ENCODE results near the gene CEP95.

CEP95 gene

DNA sequence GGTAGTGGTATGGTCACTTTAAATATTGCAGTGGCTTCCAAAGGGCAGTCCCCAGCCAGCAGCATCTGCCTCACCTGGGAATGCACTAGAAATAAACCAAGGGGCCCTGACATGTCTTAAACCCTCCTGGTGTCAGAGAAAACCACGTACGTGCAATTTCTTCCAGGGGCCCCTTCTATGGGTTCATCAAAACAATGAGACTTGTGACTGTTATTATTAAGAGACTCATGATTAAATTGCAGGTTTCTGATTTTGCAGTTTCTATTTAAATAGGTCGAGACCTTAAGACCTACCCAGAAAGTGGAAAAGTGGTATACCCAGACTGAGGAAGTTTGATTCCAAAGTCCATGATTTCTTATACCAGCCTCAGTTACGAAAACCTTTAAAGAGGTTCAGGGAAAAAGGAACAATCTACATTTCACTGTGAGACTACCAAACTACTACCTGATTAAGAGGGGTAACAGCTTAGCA, 9.2 kb upstream of the CEP95 start:
- Histone ChIP-seq H3K14ac (ENCODE audit: low read length in 2 of 2) (no peak overlapping the region), H3K9me3 (ENCODE audit: control insufficient read depth, low read length) (no peaks in the 10 kb centered on the region), H3K4me1 (ENCODE audit: control insufficient read depth, insufficient read depth, low read depth, low read length) (peaks cover 6% of the 10 kb centered on the region), H3K4me2 (ENCODE audit: low read length, poor library complexity, severe bottlenecking) (peak overlapping the region; percentile 99), H2AK5ac (ENCODE audit: low read length, severe bottlenecking) (no peak overlapping the region), H3K27me3 (ENCODE audit: control insufficient read depth in 1 of 2, insufficient read depth in 1 of 2, low read length in 2 of 2) (no peaks in the 10 kb centered on the region), H2AFZ (ENCODE audit: low read depth, low read length) (no peak overlapping the region), H2BK15ac (ENCODE audit: low read depth, poor library complexity, severe bottlenecking) (no peak overlapping the region), H3K4me3 (ENCODE audit: insufficient read depth in 1 of 2, low read depth in 1 of 2, low read length in 2 of 2) (peak overlapping the region in 1 of 2 experiments; percentile 87), H2BK5ac (ENCODE audit: low read depth, low read length, poor library complexity, severe bottlenecking) (no peak overlapping the region), H3K23ac (ENCODE audit: low read length in 2 of 2) (no peak overlapping the region), H4K91ac (ENCODE audit: low read length) (no peak overlapping the region), H3K79me1 (replicated peaks; ENCODE audit: low read length, poor library complexity, severe bottlenecking) (peaks cover 9% of the 10 kb centered on the region), H3K27ac (ENCODE audit: low read length, poor library complexity, severe bottlenecking) (peak overlapping the region; percentile 95), H2BK120ac (ENCODE audit: low read depth, low read length) (no peak overlapping the region), H3K36me3 (ENCODE audit: control insufficient read depth in 1 of 2, insufficient read depth in 2 of 2, low read depth in 1 of 2, low read length in 2 of 2) (peaks cover 13 to 57% of the 10 kb centered on the region in 2 experiments), H3K4ac (ENCODE audit: low read depth in 1 of 2, low read length in 2 of 2) (peak overlapping the region in 1 of 2 experiments; percentile 13), H3K9ac (ENCODE audit: low read length) (peak overlapping the region; percentile 100), H3K18ac (ENCODE audit: low read depth in 1 of 2, low read length in 2 of 2) (peak overlapping the region in 1 of 2 experiments; percentile 19), H4K8ac (ENCODE audit: low read length) (no peak overlapping the region), H2BK12ac (ENCODE audit: low read length in 2 of 2) (no peak overlapping the region)
- 54% methylated on average over 4 of the region's 4 CpGs for WGBS
- no peak for DNase-seq

DNA sequence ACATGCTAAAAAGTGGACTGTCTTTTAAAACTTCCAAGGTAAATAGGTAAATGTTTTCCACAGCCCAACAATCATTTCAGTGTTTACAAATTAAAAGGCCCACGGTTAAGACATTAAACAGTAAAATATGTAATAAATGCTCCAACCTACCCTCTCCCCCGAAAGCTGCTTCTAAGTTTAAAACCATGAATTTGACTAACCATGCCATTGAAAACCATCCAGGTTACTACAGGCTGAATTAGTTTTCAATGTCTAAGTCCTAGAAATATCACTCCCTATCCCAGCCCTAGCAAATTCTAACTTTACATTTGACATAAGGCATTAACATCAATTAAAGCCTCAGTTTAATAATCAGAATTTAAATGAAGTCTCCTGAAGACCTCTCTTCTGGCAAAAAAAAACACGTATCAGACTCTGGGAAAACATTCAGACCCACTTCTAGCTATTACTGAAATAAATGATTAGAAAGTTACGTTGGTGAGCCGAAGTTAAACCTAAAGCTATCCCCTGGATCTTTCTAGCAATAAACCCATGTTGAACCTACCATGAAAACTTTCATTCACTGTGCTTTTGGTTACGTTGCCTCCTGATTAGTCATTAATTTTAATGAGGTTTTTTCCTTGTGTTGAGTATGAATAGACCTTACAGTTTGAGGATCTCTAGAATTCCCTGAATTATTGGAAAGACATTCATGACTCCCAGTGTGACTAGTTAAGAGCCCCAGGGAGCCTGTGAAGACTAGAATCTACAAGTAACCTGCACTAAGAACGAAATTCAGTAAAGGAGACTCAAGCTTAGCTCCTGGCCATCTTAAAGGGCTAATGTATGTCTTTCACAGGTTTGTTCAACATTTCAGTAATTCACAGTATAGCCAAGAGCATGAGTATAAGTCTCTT, 8.2 kb upstream of the CEP95 start:
- no peak overlapping the region for H4K8ac ChIP-seq (ENCODE audit: low read length)
- peaks cover 12 to 60% of the 10 kb centered on the region in 2 experiments for H3K36me3 ChIP-seq (ENCODE audit: control insufficient read depth in 1 of 2, insufficient read depth in 2 of 2, low read depth in 1 of 2, low read length in 2 of 2)
- H2AFZ ChIP-seq (ENCODE audit: low read depth, low read length) = no peak overlapping the region
- peak overlapping the region; percentile 36 for H3K27ac ChIP-seq (ENCODE audit: low read length, poor library complexity, severe bottlenecking)
- no peak overlapping the region for H4K91ac ChIP-seq (ENCODE audit: low read length)
- no peak overlapping the region for H3K4ac ChIP-seq (ENCODE audit: low read depth in 1 of 2, low read length in 2 of 2)
- no peak overlapping the region for H3K4me3 ChIP-seq (ENCODE audit: insufficient read depth in 1 of 2, low read depth in 1 of 2, low read length in 2 of 2)
- no peak overlapping the region for H2BK15ac ChIP-seq (ENCODE audit: low read depth, poor library complexity, severe bottlenecking)
- H2BK5ac ChIP-seq (ENCODE audit: low read depth, low read length, poor library complexity, severe bottlenecking) = no peak overlapping the region
- H3K14ac ChIP-seq (ENCODE audit: low read length in 2 of 2) = no peak overlapping the region
- peaks cover 6% of the 10 kb centered on the region for H3K79me1 ChIP-seq (replicated peaks; ENCODE audit: low read length, poor library complexity, severe bottlenecking)
- H3K18ac ChIP-seq (ENCODE audit: low read depth in 1 of 2, low read length in 2 of 2) = no peak overlapping the region
- H3K4me2 ChIP-seq (ENCODE audit: low read length, poor library complexity, severe bottlenecking) = no peak overlapping the region
- H3K23ac ChIP-seq (ENCODE audit: low read length in 2 of 2) = no peak overlapping the region
- H3K4me1 ChIP-seq (ENCODE audit: control insufficient read depth, insufficient read depth, low read depth, low read length) = peaks cover 7% of the 10 kb centered on the region
- no peaks in the 10 kb centered on the region for H3K27me3 ChIP-seq (ENCODE audit: control insufficient read depth in 1 of 2, insufficient read depth in 1 of 2, low read length in 2 of 2)
- DNase-seq = peak; percentile 44
- no peak overlapping the region for H2BK12ac ChIP-seq (ENCODE audit: low read length in 2 of 2)
- no peaks in the 10 kb centered on the region for H3K9me3 ChIP-seq (ENCODE audit: control insufficient read depth, low read length)
- no peak overlapping the region for H2BK120ac ChIP-seq (ENCODE audit: low read depth, low read length)
- peak overlapping the region; percentile 100 for H3K9ac ChIP-seq (ENCODE audit: low read length)
- 89% methylated on average over 7 of the region's 7 CpGs for WGBS
- no peak overlapping the region for H2AK5ac ChIP-seq (ENCODE audit: low read length, severe bottlenecking)

DNA sequence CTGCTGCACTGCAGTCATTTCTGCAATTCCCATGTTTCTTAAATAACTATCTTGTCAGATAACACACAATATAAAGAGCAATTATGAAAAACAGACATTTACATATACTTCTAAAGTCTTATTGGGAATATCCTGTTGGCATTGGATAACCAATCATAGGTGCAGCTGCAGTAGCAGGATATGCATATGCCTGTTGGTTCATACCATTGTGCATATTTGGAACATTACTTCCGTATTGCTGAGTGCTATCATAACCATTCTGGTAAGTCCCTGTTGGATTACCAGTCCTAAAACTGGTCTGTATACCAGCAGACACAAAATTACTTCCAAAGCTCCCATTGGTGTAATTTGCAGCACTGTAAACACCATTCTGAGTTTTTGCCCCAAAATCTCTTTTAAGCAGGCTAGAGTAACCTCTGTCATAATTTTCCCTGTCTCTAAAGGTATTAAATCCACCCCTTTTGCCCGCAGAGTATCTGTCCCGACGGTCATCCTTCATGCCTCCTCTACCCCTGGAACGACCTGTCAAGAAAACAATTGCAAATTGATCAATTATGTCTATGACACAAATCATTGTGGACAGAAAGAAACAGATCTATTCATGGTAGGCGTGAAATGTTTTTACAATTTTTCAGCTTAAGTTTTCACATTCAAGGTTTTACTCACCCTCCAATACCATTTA, 6.8 kb upstream of the CEP95 start:
- H2BK120ac ChIP-seq (ENCODE audit: low read depth, low read length) = no peak overlapping the region
- H3K4ac ChIP-seq (ENCODE audit: low read depth in 1 of 2, low read length in 2 of 2) = no peak overlapping the region
- no peak overlapping the region for H3K4me2 ChIP-seq (ENCODE audit: low read length, poor library complexity, severe bottlenecking)
- peaks cover 12 to 74% of the 10 kb centered on the region in 2 experiments for H3K36me3 ChIP-seq (ENCODE audit: control insufficient read depth in 1 of 2, insufficient read depth in 2 of 2, low read depth in 1 of 2, low read length in 2 of 2)
- no peak overlapping the region for H2AFZ ChIP-seq (ENCODE audit: low read depth, low read length)
- WGBS = 90% methylated on average over 6 of the region's 6 CpGs
- H4K91ac ChIP-seq (ENCODE audit: low read length) = no peak overlapping the region
- H3K27me3 ChIP-seq (ENCODE audit: control insufficient read depth in 1 of 2, insufficient read depth in 1 of 2, low read length in 2 of 2) = no peaks in the 10 kb centered on the region
- H3K9ac ChIP-seq (ENCODE audit: low read length) = peak overlapping the region; percentile 100
- H4K8ac ChIP-seq (ENCODE audit: low read length) = no peak overlapping the region
- H3K27ac ChIP-seq (ENCODE audit: low read length, poor library complexity, severe bottlenecking) = peak overlapping the region; percentile 38
- H2AK5ac ChIP-seq (ENCODE audit: low read length, severe bottlenecking) = no peak overlapping the region
- H3K14ac ChIP-seq (ENCODE audit: low read length in 2 of 2) = no peak overlapping the region
- DNase-seq = peak; percentile 36
- no peak overlapping the region for H3K18ac ChIP-seq (ENCODE audit: low read depth in 1 of 2, low read length in 2 of 2)
- peak overlapping the region in 1 of 2 experiments; percentile 25 for H3K4me3 ChIP-seq (ENCODE audit: insufficient read depth in 1 of 2, low read depth in 1 of 2, low read length in 2 of 2)
- H3K4me1 ChIP-seq (ENCODE audit: control insufficient read depth, insufficient read depth, low read depth, low read length) = peaks cover 7% of the 10 kb centered on the region
- peaks cover 4% of the 10 kb centered on the region for H3K79me1 ChIP-seq (replicated peaks; ENCODE audit: low read length, poor library complexity, severe bottlenecking)
- no peak overlapping the region for H2BK5ac ChIP-seq (ENCODE audit: low read depth, low read length, poor library complexity, severe bottlenecking)
- H3K9me3 ChIP-seq (ENCODE audit: control insufficient read depth, low read length) = no peaks in the 10 kb centered on the region
- H2BK15ac ChIP-seq (ENCODE audit: low read depth, poor library complexity, severe bottlenecking) = no peak overlapping the region
- H3K23ac ChIP-seq (ENCODE audit: low read length in 2 of 2) = no peak overlapping the region
- H2BK12ac ChIP-seq (ENCODE audit: low read length in 2 of 2) = no peak overlapping the region

DNA sequence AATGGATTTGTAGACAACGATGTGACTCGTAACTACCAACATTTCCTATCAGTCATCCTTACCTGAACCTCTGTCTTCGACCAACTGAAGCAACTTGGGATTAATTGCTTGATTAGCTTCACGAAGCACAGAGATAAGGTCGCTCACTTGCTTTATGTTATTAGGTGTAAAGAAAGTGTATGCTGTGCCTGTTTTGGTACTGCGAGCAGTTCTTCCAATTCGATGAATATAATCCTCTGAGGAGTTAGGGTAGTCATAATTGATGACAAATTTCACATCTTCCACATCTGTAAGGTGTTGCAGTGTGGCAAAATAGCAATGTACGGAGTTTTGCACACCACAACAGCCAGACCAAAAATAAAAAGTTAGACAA, 6.3 kb upstream of the CEP95 start:
- Histone ChIP-seq H2BK5ac (ENCODE audit: low read depth, low read length, poor library complexity, severe bottlenecking) (no peak overlapping the region), H4K8ac (ENCODE audit: low read length) (no peak overlapping the region), H4K91ac (ENCODE audit: low read length) (no peak overlapping the region), H3K4ac (ENCODE audit: low read depth in 1 of 2, low read length in 2 of 2) (no peak overlapping the region), H3K4me3 (ENCODE audit: insufficient read depth in 1 of 2, low read depth in 1 of 2, low read length in 2 of 2) (peak overlapping the region in 1 of 2 experiments; percentile 25), H3K27me3 (ENCODE audit: control insufficient read depth in 1 of 2, insufficient read depth in 1 of 2, low read length in 2 of 2) (no peaks in the 10 kb centered on the region), H3K79me1 (replicated peaks; ENCODE audit: low read length, poor library complexity, severe bottlenecking) (peaks cover 4% of the 10 kb centered on the region), H2BK120ac (ENCODE audit: low read depth, low read length) (no peak overlapping the region), H3K14ac (ENCODE audit: low read length in 2 of 2) (no peak overlapping the region), H3K27ac (ENCODE audit: low read length, poor library complexity, severe bottlenecking) (no peak overlapping the region), H3K9ac (ENCODE audit: low read length) (peak overlapping the region; percentile 100), H2BK12ac (ENCODE audit: low read length in 2 of 2) (no peak overlapping the region), H3K4me1 (ENCODE audit: control insufficient read depth, insufficient read depth, low read depth, low read length) (peaks cover 6% of the 10 kb centered on the region), H3K4me2 (ENCODE audit: low read length, poor library complexity, severe bottlenecking) (no peak overlapping the region), H2AK5ac (ENCODE audit: low read length, severe bottlenecking) (no peak overlapping the region), H3K9me3 (ENCODE audit: control insufficient read depth, low read length) (no peaks in the 10 kb centered on the region), H3K36me3 (ENCODE audit: control insufficient read depth in 1 of 2, insufficient read depth in 2 of 2, low read depth in 1 of 2, low read length in 2 of 2) (peaks cover 12 to 76% of the 10 kb centered on the region in 2 experiments), H2BK15ac (ENCODE audit: low read depth, poor library complexity, severe bottlenecking) (no peak overlapping the region), H3K23ac (ENCODE audit: low read length in 2 of 2) (no peak overlapping the region), H2AFZ (ENCODE audit: low read depth, low read length) (no peak overlapping the region), H3K18ac (ENCODE audit: low read depth in 1 of 2, low read length in 2 of 2) (no peak overlapping the region)
- WGBS = 88% methylated on average over 6 of the region's 8 CpGs
- DNase-seq = no peak

Measured in mesenchymal stem cell (in vitro differentiated cells and primary cell).